ENCODE measurements around the gene HERC2. TPM values are rescaled to one million over a fixed set of nuclear protein-coding genes. Genes with fewer than 3 reads are reported as not detected.

The HERC2 gene
- total and polyA plus RNA-seq, 4 donors, result 17.9 to 76.0 (median 39.8) TPM

- H3K27me3 ChIP-seq (ENCODE audit: control insufficient read depth in 3 of 3, insufficient read depth in 3 of 3, low read length in 2 of 3), result no peaks in the 10 kb centered on the region
- TF ChIP-seq CTCF (IDR thresholded peaks at IDR 0.05; ENCODE audit: control extremely low read depth, extremely low read depth), result no peak
- H3K9ac ChIP-seq (ENCODE audit: insufficient read depth in 1 of 2, low read length in 2 of 2), result no peak overlapping the region
- no peak for ATAC-seq (ENCODE audit: insufficient read depth, low FRiP score)
- H3K4me1 ChIP-seq (ENCODE audit: control insufficient read depth in 5 of 5, insufficient read depth in 5 of 5, low read length in 5 of 5), result peaks cover 0 to 18% (median 4%) of the 10 kb centered on the region in 5 donors
- 71 to 96% methylated on average over 2 of the region's 2 CpGs for WGBS, 2 donors
- no peak overlapping the region for H3K4me3 ChIP-seq
- DNase-seq, result no peak
- no peak overlapping the region for H3K27ac ChIP-seq (ENCODE audit: low read depth in 1 of 2, low read length in 1 of 2)
- peaks cover 0 to 5% (median 2%) of the 10 kb centered on the region in 4 donors for H3K36me3 ChIP-seq (ENCODE audit: control insufficient read depth in 4 of 4, insufficient read depth in 4 of 4, low read length in 4 of 4)
- peaks cover 0 to 5% (median under 1%) of the 10 kb centered on the region in 4 donors for H3K9me3 ChIP-seq (ENCODE audit: control insufficient read depth in 4 of 4, insufficient read depth in 3 of 4, low read length in 3 of 4)
Measured at GRCh38 chr15:28091313-28091712, 230.7 kb downstream of the HERC2 start.

- H3K9ac ChIP-seq (ENCODE audit: insufficient read depth in 1 of 2, low read length in 2 of 2), result no peak overlapping the region
- H3K9me3 ChIP-seq (ENCODE audit: control insufficient read depth in 4 of 4, insufficient read depth in 3 of 4, low read length in 3 of 4), result peaks cover 0 to 2% (median under 1%) of the 10 kb centered on the region in 4 donors
- peaks cover 0 to 3% (median under 1%) of the 10 kb centered on the region in 4 donors for H3K36me3 ChIP-seq (ENCODE audit: control insufficient read depth in 4 of 4, insufficient read depth in 4 of 4, low read length in 4 of 4)
- DNase-seq (peak; percentile 49 to 62 (median 59)), ATAC-seq (ENCODE audit: insufficient read depth, low FRiP score) (peak; percentile 91)
- no peak overlapping the region for H3K4me3 ChIP-seq
- WGBS, 2 donors, result 25 to 27% methylated on average over 2 of the region's 2 CpGs
- no peaks in the 10 kb centered on the region for H3K4me1 ChIP-seq (ENCODE audit: control insufficient read depth in 5 of 5, insufficient read depth in 5 of 5, low read length in 5 of 5)
- peak; percentile 48 for TF ChIP-seq CTCF (IDR thresholded peaks at IDR 0.05; ENCODE audit: control extremely low read depth, extremely low read depth)
- H3K27me3 ChIP-seq (ENCODE audit: control insufficient read depth in 3 of 3, insufficient read depth in 3 of 3, low read length in 2 of 3), result no peaks in the 10 kb centered on the region
- H3K27ac ChIP-seq (ENCODE audit: low read depth in 1 of 2, low read length in 1 of 2), result no peak overlapping the region
Measured at GRCh38 chr15:28086175-28086703, 235.7 kb downstream of the HERC2 start.

- no peak for ATAC-seq (ENCODE audit: insufficient read depth, low FRiP score)
- Histone ChIP-seq H3K9ac (ENCODE audit: insufficient read depth in 1 of 2, low read length in 2 of 2) (no peak overlapping the region), H3K4me3 (no peak overlapping the region), H3K4me1 (ENCODE audit: control insufficient read depth in 5 of 5, insufficient read depth in 5 of 5, low read length in 5 of 5) (no peaks in the 10 kb centered on the region), H3K9me3 (ENCODE audit: control insufficient read depth in 4 of 4, insufficient read depth in 3 of 4, low read length in 3 of 4) (peaks cover 0 to 2% (median 0%) of the 10 kb centered on the region in 4 donors), H3K27ac (ENCODE audit: low read depth in 1 of 2, low read length in 1 of 2) (no peak overlapping the region), H3K36me3 (ENCODE audit: control insufficient read depth in 4 of 4, insufficient read depth in 4 of 4, low read length in 4 of 4) (peaks cover 0 to 2% (median 0%) of the 10 kb centered on the region in 4 donors), H3K27me3 (ENCODE audit: control insufficient read depth in 3 of 3, insufficient read depth in 3 of 3, low read length in 2 of 3) (no peaks in the 10 kb centered on the region)
- WGBS, 2 donors, result 75 to 78% methylated on average over 4 of the region's 4 CpGs
- no peak for TF ChIP-seq CTCF (IDR thresholded peaks at IDR 0.05; ENCODE audit: control extremely low read depth, extremely low read depth)
- no peak for DNase-seq
Measured at GRCh38 chr15:28085489-28086174, 236.3 kb downstream of the HERC2 start.
